HG03280 (cell line): ENCODE measurements around the gene VPS39.

Experiments
- ATAC-seq: cut with Tn5 transposase; IDR thresholded peaks from one replicate; pipeline ENCODE4 v1.9.1; 2021; ENCODE audit warnings: mild to moderate bottlenecking, moderate library complexity; ENCODE audit not compliant: unreplicated experiment

Gene VPS39

GRCh38 chr15:42202653-42203052, 5.5 kb downstream of the VPS39 start:
- ATAC-seq, result no peak

- no peak for ATAC-seq
These were observed 6.3 kb downstream of the VPS39 start for GRCh38 chr15:42201801-42202200.

- no peak for ATAC-seq
These were observed 9.0 kb downstream of the VPS39 start for GRCh38 chr15:42199126-42199525.

- no peak for ATAC-seq
These were observed 9.6 kb downstream of the VPS39 start for GRCh38 chr15:42198516-42198915.

GRCh38 chr15:42194513-42194912, 13.6 kb downstream of the VPS39 start:
- no peak for ATAC-seq

- no peak for ATAC-seq
These were observed 14.7 kb downstream of the VPS39 start for GRCh38 chr15:42193383-42193782.

- ATAC-seq, result no peak
These were observed 16.3 kb downstream of the VPS39 start for GRCh38 chr15:42191610-42192346.

GRCh38 chr15:42190370-42190769, 17.7 kb downstream of the VPS39 start:
- no peak for ATAC-seq

- no peak for ATAC-seq
These were observed 22.3 kb downstream of the VPS39 start for GRCh38 chr15:42185801-42186200.

GRCh38 chr15:42184736-42185135, 23.4 kb downstream of the VPS39 start:
- ATAC-seq, result no peak

GRCh38 chr15:42184296-42184695, 23.8 kb downstream of the VPS39 start:
- ATAC-seq, result no peak

- ATAC-seq, result no peak
These were observed 25.1 kb downstream of the VPS39 start for GRCh38 chr15:42182961-42183360.

GRCh38 chr15:42182328-42182886, 25.7 kb downstream of the VPS39 start:
- ATAC-seq, result no peak

GRCh38 chr15:42178056-42178455, 30.0 kb downstream of the VPS39 start:
- ATAC-seq, result no peak

- ATAC-seq, result no peak
These were observed 32.4 kb downstream of the VPS39 start for GRCh38 chr15:42175671-42176070.

- ATAC-seq, result no peak
These were observed 35.6 kb downstream of the VPS39 start for GRCh38 chr15:42172475-42172874.

- no peak for ATAC-seq
These were observed 36.3 kb downstream of the VPS39 start for GRCh38 chr15:42171795-42172194.

GRCh38 chr15:42171122-42171521, 37.0 kb downstream of the VPS39 start:
- no peak for ATAC-seq

GRCh38 chr15:42166225-42166940, 41.7 kb downstream of the VPS39 start:
- ATAC-seq, result no peak

GRCh38 chr15:42165106-42165505, 43.0 kb downstream of the VPS39 start:
- no peak for ATAC-seq

GRCh38 chr15:42163947-42164550, 44.1 kb downstream of the VPS39 start:
- no peak for ATAC-seq

- ATAC-seq, result no peak
These were observed 44.8 kb downstream of the VPS39 start for GRCh38 chr15:42163291-42163690.
